GM12864 (cell line): Measurements from ENCODE around the gene PODXL.

Experiments used
- DNase-seq: peaks from one replicate; pipeline ENCODE4 v3.0.0-alpha.2; 2011; ENCODE audit warnings: low read depth
- H3K4me3 ChIP-seq: 2 replicates; pipeline ENCODE4 v1.5.1; 2011; ENCODE audit warnings: mild to moderate bottlenecking, low read depth, low read length, control low read depth
- CTCF ChIP-seq: IDR thresholded peaks from 2 replicates; pipeline ENCODE4 v1.5.1; 2011; ENCODE audit warnings: low read depth, mild to moderate bottlenecking, moderate library complexity, low read length, control low read depth, inconsistent platforms; ENCODE audit errors: missing control alignments

PODXL gene

GRCh38 chr7:131600085-131600881 is 43.9 kb upstream of the PODXL start:
- DNase-seq: no peak
- no peak overlapping the region for H3K4me3 ChIP-seq
- TF ChIP-seq CTCF: no peak

- no peak for TF ChIP-seq CTCF
- DNase-seq: no peak
- H3K4me3 ChIP-seq: no peak overlapping the region
These were observed 40.4 kb upstream of the PODXL start for GRCh38 chr7:131596785-131597184.

- H3K4me3 ChIP-seq: no peak overlapping the region
- no peak for DNase-seq
- no peak for TF ChIP-seq CTCF
These were observed 39.3 kb upstream of the PODXL start for GRCh38 chr7:131595699-131596098.

- no peak for TF ChIP-seq CTCF
- H3K4me3 ChIP-seq: no peak overlapping the region
- no peak for DNase-seq
These were observed 35.4 kb upstream of the PODXL start for GRCh38 chr7:131591687-131592319.

GRCh38 chr7:131587315-131587923 is 31.0 kb upstream of the PODXL start:
- no peak for DNase-seq
- no peak overlapping the region for H3K4me3 ChIP-seq
- TF ChIP-seq CTCF: no peak

GRCh38 chr7:131586759-131587158 is 30.3 kb upstream of the PODXL start:
- TF ChIP-seq CTCF: no peak
- no peak overlapping the region for H3K4me3 ChIP-seq
- DNase-seq: no peak

GRCh38 chr7:131586259-131586658 is 29.8 kb upstream of the PODXL start:
- no peak for TF ChIP-seq CTCF
- no peak overlapping the region for H3K4me3 ChIP-seq
- DNase-seq: no peak
